HG02884 (cell line): Measurements from ENCODE around the gene WWOX.

Experiments
- ATAC-seq: cut with Tn5 transposase; IDR thresholded peaks from one replicate; pipeline ENCODE4 v1.9.1; 2021; ENCODE audit warnings: mild to moderate bottlenecking, moderate library complexity; ENCODE audit not compliant: unreplicated experiment

The WWOX gene

DNA sequence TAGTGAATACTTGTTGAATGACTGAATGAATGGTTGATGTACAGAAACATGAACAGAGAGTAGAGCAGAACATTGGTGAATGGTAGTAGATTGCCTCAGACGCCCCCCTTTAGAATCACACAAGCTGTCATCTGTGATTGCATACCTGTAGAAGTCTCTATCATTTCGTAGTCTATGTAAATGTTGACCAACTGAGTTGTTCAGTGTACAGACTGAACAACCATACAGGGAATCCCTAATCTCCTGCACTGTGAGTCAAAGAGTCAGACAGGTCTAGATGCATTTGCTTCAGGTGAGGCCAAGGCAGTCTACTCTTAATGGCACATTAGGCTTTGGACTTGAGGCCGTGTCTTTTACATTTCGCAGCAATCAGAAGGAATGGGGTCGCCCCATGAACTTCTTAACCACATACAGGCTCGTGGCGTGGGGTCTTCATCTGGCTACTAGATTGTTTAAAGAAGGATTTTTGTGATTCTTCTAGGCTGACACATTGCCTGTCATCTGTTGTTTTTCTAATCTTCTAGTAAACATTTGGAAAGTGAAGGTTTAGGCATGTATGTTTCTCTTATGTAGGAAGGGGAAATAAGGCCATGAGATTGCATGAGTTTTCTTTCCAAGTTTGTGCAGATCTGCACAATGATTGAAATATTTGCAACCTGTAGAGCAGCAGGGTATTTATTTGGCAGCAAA, 157.4 kb downstream of the WWOX start:
- no peak for ATAC-seq

DNA sequence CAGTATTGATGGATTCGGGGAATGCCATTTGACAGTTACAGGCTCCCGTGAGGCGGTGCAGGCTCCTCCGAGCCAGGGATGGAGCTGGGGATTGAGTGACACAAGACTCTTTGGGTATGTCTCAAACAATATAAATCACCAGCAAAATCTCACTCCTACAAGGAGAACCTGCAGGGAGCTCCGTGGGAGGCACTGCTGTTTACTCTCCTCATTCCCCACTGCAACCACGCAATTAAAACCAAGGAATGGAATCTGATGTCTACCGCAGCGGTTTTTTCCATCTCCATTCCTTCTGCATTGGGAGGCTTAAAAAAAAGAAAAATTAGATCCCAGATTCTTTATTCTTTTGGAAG, 157.9 kb downstream of the WWOX start:
- no peak for ATAC-seq

DNA sequence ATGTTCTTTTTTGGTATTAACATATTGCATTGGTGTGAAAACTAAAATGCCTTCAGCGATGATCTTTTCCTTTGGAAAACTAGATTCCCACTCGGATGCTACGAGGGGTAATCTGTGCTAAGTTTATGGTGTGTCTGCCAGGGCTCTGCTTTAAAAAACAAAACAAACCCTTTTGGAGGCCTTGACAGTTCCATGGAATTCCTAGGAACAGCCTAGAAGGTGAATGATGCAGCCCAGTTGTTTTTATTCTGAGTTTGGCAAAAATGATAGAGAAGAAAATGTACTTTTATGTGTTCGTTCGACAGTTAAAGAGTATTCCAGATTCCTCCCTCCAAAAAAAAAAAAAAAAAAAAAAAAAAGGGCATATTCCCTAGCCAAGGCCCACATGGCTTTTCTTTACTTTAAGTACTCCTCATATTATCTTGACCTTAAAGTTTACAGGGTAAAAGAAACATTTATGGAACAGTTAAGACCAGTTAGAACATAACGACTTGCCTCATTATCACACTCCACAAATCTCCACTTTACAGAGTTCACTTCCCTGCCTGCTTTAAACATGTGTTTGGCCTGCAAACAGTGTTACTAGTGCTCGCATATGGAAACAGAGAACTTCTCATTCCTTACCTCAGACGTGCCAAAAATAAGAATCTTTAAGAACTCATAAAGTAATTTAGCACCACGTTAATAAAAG, 159.1 kb downstream of the WWOX start:
- ATAC-seq, result no peak

DNA sequence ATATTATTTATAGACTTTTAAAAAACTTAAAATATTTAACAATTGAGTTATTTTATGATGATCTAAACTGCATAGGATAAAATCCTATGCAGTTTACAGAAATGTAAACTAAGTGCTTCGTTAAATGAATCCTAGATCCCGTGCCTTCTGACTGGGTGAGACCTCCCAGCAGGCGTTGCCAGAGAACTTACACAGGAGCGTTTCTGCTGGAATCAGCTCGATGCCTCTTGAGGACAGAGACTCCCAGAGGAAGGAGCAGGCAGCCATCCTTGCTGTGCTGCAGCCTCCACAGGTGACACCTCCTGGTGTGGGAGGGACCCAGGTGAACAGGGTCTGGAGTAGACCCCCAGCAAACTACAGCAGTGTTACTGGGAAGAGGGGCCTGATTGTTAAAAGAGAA, 160.4 kb downstream of the WWOX start:
- ATAC-seq, result no peak

DNA sequence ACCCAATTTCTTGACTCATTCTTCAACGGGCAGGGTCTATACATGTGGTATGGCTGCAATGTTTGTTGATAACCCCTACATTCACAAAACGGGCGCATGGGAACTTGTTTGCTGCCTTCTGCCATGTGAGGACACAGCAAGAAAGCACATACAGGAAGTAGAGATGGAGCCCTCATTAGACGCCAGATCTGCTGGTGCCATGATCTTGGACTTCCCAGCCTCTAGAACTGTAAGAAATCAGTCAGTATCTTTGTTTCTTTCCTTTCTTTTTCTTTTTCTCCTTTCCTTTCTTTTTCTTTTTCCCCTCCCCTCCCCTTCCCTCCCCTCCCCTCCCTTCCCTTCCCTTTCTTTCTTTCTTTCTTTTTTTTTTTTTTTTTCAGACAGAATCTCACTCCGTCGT, 165.2 kb downstream of the WWOX start:
- ATAC-seq, result no peak

GRCh38 chr16:78269256-78269655, 169.8 kb downstream of the WWOX start:
- ATAC-seq, result no peak

DNA sequence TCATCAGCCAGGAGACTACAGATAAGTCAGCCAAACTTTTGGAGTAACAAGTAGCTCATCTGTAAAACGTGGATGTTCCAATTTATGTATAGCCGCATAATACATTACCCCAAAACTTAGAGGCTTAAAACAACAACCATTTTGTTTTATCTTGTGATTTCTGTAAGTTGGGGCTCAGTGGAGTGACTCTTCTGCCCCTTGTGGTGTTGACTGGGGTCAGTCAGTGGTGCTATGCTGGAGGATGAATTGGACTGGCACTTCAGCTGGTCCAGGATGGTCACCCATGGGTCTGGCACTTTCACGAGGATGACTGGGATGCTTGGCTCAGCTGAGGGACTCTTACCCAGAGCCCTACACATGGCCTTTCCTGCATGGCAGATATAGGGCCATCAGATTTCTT, 172.5 kb downstream of the WWOX start:
- ATAC-seq, result no peak

DNA sequence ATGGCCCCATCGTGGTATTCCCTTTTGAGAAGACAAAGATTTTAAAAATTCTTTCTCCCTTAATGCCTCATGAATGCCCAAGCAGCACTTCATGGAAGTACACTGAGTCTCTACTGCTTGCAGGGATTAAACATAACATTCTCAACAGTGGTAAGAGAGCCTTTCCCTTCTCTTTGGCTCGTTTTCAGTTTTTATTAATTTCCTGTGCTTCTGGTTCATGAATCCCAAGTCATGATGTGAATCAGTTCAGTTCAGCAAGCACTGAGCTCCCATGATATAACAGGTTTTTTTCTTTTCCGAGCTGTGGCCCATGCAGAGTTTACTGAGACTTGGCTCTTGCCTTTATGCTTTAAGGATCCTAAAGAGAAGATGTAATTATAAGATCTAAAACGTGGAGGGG, 175.3 kb downstream of the WWOX start:
- ATAC-seq, result no peak

- no peak for ATAC-seq
Observed at GRCh38 chr16:78275420-78275819, 176.0 kb downstream of the WWOX start.

- ATAC-seq, result no peak
Observed at GRCh38 chr16:78277321-78278055, 178.0 kb downstream of the WWOX start.

GRCh38 chr16:78278056-78278450, 178.6 kb downstream of the WWOX start:
- no peak for ATAC-seq

DNA sequence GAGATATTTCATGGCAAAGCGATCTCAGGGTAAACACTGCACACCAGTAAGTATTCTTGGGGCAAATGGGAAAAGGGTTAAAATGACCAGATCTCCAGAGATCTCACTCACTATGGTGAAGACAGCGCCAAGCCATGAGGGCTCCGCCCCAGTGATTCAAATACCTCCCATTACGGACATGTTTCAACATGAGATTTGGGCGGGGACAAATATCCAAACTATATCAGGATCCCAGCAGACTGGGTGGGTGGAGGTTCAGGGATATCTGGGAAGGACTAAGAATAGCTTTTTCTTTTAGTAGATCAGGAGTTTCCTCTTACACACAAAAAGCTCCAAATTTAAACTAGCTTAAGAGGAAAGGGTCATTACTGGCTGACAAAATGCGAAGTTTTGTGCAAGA, 181.7 kb downstream of the WWOX start:
- ATAC-seq, result no peak

GRCh38 chr16:78283548-78284251, 184.2 kb downstream of the WWOX start:
- no peak for ATAC-seq

GRCh38 chr16:78284326-78284725, 184.9 kb downstream of the WWOX start:
- ATAC-seq, result no peak

- no peak for ATAC-seq
Observed at GRCh38 chr16:78284957-78285434, 185.5 kb downstream of the WWOX start.

DNA sequence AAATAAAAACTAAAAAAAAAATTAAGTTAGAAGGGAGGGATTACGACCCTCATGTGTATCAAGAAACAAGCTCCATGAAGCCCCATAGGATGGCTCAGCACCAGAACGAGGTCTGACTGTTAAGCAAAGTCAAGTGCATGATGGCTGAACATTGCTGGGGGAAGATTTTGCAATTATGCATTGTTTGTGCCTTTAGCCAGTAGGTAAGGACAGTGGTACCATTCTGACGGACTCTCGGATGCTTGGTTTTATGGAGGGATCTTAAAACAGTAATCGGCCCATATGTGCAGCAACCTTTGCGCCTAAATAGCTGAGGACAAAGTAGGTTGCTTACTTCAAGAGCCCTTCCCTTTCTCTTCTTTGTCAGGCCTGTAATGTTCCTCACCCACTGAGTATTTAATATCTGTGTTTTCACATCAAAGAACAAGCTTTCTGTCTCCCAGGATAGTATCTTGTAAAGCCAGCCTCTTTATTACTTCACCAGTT, 186.0 kb downstream of the WWOX start:
- no peak for ATAC-seq

DNA sequence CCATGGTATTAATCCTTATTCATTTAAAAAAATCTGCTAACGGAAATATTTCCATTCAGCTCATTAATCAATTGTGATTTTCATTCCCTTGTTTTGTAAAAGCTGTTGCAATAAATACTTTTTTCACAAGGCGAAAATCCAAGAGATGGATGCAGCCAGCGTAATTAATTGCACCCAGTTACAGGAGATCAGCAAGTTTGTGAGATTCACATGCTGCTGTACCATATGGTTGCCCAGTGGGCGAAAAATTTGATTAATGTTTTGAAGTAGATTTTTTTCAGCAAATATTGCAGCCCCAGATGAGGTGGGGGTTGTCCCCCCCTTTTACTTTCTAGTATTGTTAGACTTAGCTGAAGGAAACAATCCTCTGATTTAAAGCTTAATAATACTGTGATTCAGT, 186.6 kb downstream of the WWOX start:
- no peak for ATAC-seq

DNA sequence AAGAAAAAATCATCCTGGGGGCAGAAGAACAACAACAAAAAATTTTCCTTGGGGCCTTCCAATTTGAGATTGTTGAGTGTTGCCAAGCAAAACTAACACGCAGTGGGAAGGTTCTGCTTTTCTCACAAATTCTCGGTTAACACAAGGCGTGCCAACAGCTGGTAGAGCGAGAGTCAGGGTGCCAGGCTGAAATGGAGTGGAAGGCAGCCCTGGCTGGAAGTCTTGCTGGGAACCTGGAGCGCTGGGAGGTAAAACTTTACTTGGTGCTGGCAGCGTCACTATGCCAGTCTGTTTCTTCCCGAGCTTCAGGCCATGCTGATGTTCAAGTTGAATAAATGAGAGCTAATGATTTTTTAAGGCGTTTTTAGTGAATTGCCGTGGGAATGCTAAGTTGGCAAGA, 189.4 kb downstream of the WWOX start:
- ATAC-seq, result no peak

DNA sequence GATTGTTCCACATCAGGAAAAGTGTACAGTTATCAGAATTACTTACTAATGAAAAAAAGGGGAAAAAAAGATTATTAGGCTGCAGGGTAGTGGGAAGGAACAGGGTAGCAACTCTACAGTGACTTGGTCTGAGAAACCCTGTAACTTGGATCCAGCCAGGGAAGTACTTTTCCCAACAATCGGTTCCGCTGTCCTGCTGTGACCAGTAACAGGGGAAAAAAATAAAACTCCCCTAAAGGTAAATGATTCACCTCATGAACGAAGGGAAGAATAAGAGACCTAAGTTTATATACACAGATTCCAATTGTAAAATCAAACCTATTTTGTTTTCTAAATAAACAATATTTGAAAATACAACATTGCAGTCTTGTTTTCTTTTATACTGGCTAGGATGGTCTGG, 189.9 kb downstream of the WWOX start:
- ATAC-seq, result no peak

- no peak for ATAC-seq
Observed at GRCh38 chr16:78289844-78290277, 190.4 kb downstream of the WWOX start.

GRCh38 chr16:78290395-78290794, 190.9 kb downstream of the WWOX start:
- ATAC-seq, result no peak
